IMR-90 (cell line): Measurements from ENCODE around the gene CETN3. TPM values are rescaled to one million over a fixed set of nuclear protein-coding genes. Genes with fewer than 3 reads are reported as not detected.

Source experiments
- ATAC-seq: fragments of 200-7000 bp; cut with Tn5 transposase; 2 replicates; pipeline ENCODE4 v1.9.1; 2020; ENCODE audit warnings: low read depth, mild to moderate bottlenecking, moderate library complexity
- BruUV-seq: library from RNA; stranded (reverse); fragments of 400-500 nt; replicated peaks from 2 replicates; lab custom pipeline; 2021; lab: Mats Ljungman, UMichigan
- CTCF ChIA-PET: fragments of 300-600 bp; formaldehyde crosslinking; extraction: SDS; loops from one replicate; lab custom pipeline; 2021; ENCODE audit warnings: antibody characterized with exemption; lab: Yijun Ruan, JAX
- POLR2A ChIA-PET: fragments of 300-600 bp; sonication (Branson Sonifier 250); formaldehyde crosslinking; loops from one replicate; lab custom pipeline; 2022; ENCODE audit warnings: antibody characterized with exemption; ENCODE audit not compliant: unreplicated experiment; lab: Charles Lee
- DNase-seq: peaks from one replicate; pipeline ENCODE4 v3.0.0; 2013
- H2AFZ ChIP-seq: replicated peaks from 2 replicates; pipeline ENCODE3; 2013; ENCODE audit warnings: low read length, mild to moderate bottlenecking; ENCODE audit not compliant: poor library complexity
- H2AK5ac ChIP-seq: 2 replicates; pipeline ENCODE4 v1.6.1; 2013; ENCODE audit warnings: low read depth, low read length, inconsistent platforms
- H2AK9ac ChIP-seq: replicated peaks from 2 replicates; pipeline ENCODE3; 2013; ENCODE audit warnings: mild to moderate bottlenecking, low read depth, low read length, moderate library complexity; ENCODE audit not compliant: poor library complexity
- H2BK120ac ChIP-seq: 2 replicates; pipeline ENCODE4 v1.6.1; 2013; ENCODE audit warnings: low read depth, low read length, inconsistent platforms
- H2BK15ac ChIP-seq: 3 replicates; pipeline ENCODE4 v1.6.1; 2013; ENCODE audit warnings: low read depth, low read length, inconsistent platforms
- H2BK20ac ChIP-seq: 2 replicates; pipeline ENCODE4 v1.6.1; 2013; ENCODE audit warnings: low read depth, mild to moderate bottlenecking, inconsistent platforms, low read length, moderate library complexity
- H2BK5ac ChIP-seq: 2 replicates; pipeline ENCODE4 v1.6.1; 2013; ENCODE audit warnings: mild to moderate bottlenecking, low read depth, low read length, inconsistent platforms; ENCODE audit not compliant: poor library complexity, severe bottlenecking
- H3K14ac ChIP-seq: replicated peaks from 2 replicates; pipeline ENCODE4 v1.6.1; 2013; ENCODE audit warnings: low read depth, low read length, inconsistent platforms
- H3K18ac ChIP-seq: 2 replicates; pipeline ENCODE4 v1.6.1; 2013; ENCODE audit warnings: low read depth, low read length, control low read depth
- H3K23ac ChIP-seq: 2 replicates; pipeline ENCODE4 v1.6.1; 2013; ENCODE audit warnings: low read depth, low read length, inconsistent platforms
- H3K27ac ChIP-seq: 2 replicates; pipeline ENCODE4 v1.5.1; 2013; ENCODE audit warnings: mild to moderate bottlenecking, control low read depth, low read length; ENCODE audit not compliant: insufficient read depth
- H3K27me3 ChIP-seq: 2 replicates; pipeline ENCODE4 v1.6.1; 2013; ENCODE audit warnings: low read length; ENCODE audit not compliant: control insufficient read depth, insufficient read depth
- H3K36me3 ChIP-seq: 2 replicates; pipeline ENCODE4 v1.6.1; 2013; ENCODE audit warnings: low read length, mixed read lengths; ENCODE audit not compliant: control insufficient read depth, insufficient read depth
- H3K4ac ChIP-seq: 2 replicates; pipeline ENCODE4 v1.6.1; 2013; ENCODE audit warnings: low read depth, low read length, inconsistent platforms
- H3K4me1 ChIP-seq: 2 replicates; pipeline ENCODE4 v1.6.1; 2013; ENCODE audit warnings: low read length, mixed read lengths; ENCODE audit not compliant: control insufficient read depth, insufficient read depth
- H3K4me2 ChIP-seq: 2 replicates; pipeline ENCODE4 v1.6.1; 2013; ENCODE audit warnings: low read depth, mild to moderate bottlenecking, control low read depth, low read length, moderate library complexity
- H3K4me3 ChIP-seq: 2 replicates; pipeline ENCODE4 v1.5.1; 2013; ENCODE audit warnings: low read depth, mild to moderate bottlenecking, control low read depth, low read length, moderate library complexity; ENCODE audit not compliant: insufficient read depth
- H3K56ac ChIP-seq: 2 replicates; pipeline ENCODE4 v1.6.1; 2013; ENCODE audit warnings: low read length, inconsistent platforms; ENCODE audit not compliant: insufficient read depth; ENCODE audit errors: extremely low read depth
- H3K79me1 ChIP-seq, 2 experiments: 2 replicates each; pipeline ENCODE4 v1.6.1; 2013; ENCODE audit warnings: low read length in 2 of 2, inconsistent platforms in 1 of 2, low read depth in 1 of 2
- H3K9ac ChIP-seq: 2 replicates; pipeline ENCODE4 v1.6.1; 2013; ENCODE audit warnings: low read depth, low read length, control low read depth
- H3K9me1 ChIP-seq: 2 replicates; pipeline ENCODE4 v1.6.1; 2013; ENCODE audit warnings: low read length, inconsistent platforms; ENCODE audit not compliant: insufficient read depth
- H3K9me3 ChIP-seq: 2 replicates; pipeline ENCODE4 v1.6.1; 2013; ENCODE audit warnings: low read length; ENCODE audit not compliant: control insufficient read depth, insufficient read depth
- H4K20me1 ChIP-seq: 2 replicates; pipeline ENCODE4 v1.6.1; 2013; ENCODE audit warnings: low read length, inconsistent platforms; ENCODE audit not compliant: insufficient read depth
- H4K5ac ChIP-seq: 2 replicates; pipeline ENCODE4 v1.6.1; 2013; ENCODE audit warnings: mild to moderate bottlenecking, low read depth, low read length, control low read depth
- H4K8ac ChIP-seq, 2 experiments: 2 replicates each; pipeline ENCODE4 v1.6.1; 2013; ENCODE audit warnings: low read depth in 2 of 2, low read length in 2 of 2, control low read depth in 1 of 2, inconsistent platforms in 1 of 2
- H4K91ac ChIP-seq: 2 replicates; pipeline ENCODE4 v1.6.1; 2013; ENCODE audit warnings: low read depth, low read length, inconsistent platforms; ENCODE audit not compliant: insufficient read depth
- FOS ChIP-seq: fragments of 150-350 bp; IDR thresholded peaks from 2 replicates; pipeline ENCODE4 v1.6.1; 2016; ENCODE audit warnings: low read depth, low read length
- MAFK ChIP-seq: IDR thresholded peaks from 2 replicates; pipeline ENCODE4 v1.6.1; 2012; ENCODE audit warnings: low read depth, low read length, improper control_type of control experiment
- MAZ ChIP-seq: IDR thresholded peaks from 2 replicates; pipeline ENCODE4 v1.6.1; 2012; ENCODE audit warnings: low read depth, mild to moderate bottlenecking, low read length, improper control_type of control experiment, moderate library complexity, borderline replicate concordance
- POLR2A ChIP-seq: IDR thresholded peaks from 2 replicates; pipeline ENCODE4 v1.6.1; 2012; ENCODE audit warnings: mild to moderate bottlenecking, low read depth, low read length
- RAD21 ChIP-seq: IDR thresholded peaks from 2 replicates; pipeline ENCODE4 v1.6.1; 2012; ENCODE audit warnings: low read length, improper control_type of control experiment
- RCOR1 ChIP-seq: IDR thresholded peaks from 2 replicates; pipeline ENCODE4 v1.6.1; 2012; ENCODE audit warnings: mild to moderate bottlenecking, low read length, improper control_type of control experiment; ENCODE audit not compliant: insufficient replicate concordance
- RFX5 ChIP-seq: IDR thresholded peaks from 2 replicates; pipeline ENCODE4 v1.8.0; 2012; ENCODE audit warnings: low read depth, mild to moderate bottlenecking, low read length, moderate library complexity
- WGBS, 2 experiments: methylation state at CpG; one replicate each; pipeline versions ENCODE4 v1.1.5 to v1.1.7; 2013; ENCODE audit warnings: missing lambda C conversion rate in 2 of 2; ENCODE audit not compliant: insufficient read length in 1 of 2; ENCODE audit errors: extremely low coverage in 2 of 2; 5-methylcytosine and 5-hydroxymethylcytosine counted together
- dilution Hi-C: fragments of 300-500 bp; cut with HindIII; formaldehyde crosslinking; loops from one replicate; pipeline ENCODE4 v1.14.3; 2018; ENCODE audit warnings: low sequenced_read_pairs; ENCODE audit not compliant: unreplicated experiment
- in situ Hi-C: fragments of 300-500 bp; cut with MboI; formaldehyde crosslinking; loops from 3 replicates; pipeline ENCODE4 v1.14.3; 2019; ENCODE audit warnings: low sequenced_read_pairs, inconsistent platforms, mixed read lengths
- intact Hi-C: fragments of 100-400 bp; cut with micrococcal nuclease; formaldehyde crosslinking; loops from 2 replicates; pipeline ENCODE4 v1.10.0; 2022
- polyA plus RNA-seq, 3 experiments: library from polyadenylated mRNA; depleted of rRNA; stranded (reverse); fragments of >200 nt; gene quantifications; 2 replicates each; pipeline ENCODE4 v1.2.3, GENCODE V29; 2012; ENCODE audit warnings: low replicate concordance in 1 of 3
- total RNA-seq: library from RNA; depleted of rRNA; stranded (reverse); fragments of >200 nt; gene quantifications from 2 replicates; pipeline ENCODE4 v1.2.3, GENCODE V29; 2012
- TF ChIP-seq, protein P1 (sequence below): conservative IDR thresholded peaks from 2 replicates; pipeline ENCODE4 v1.5.1; 2012; ENCODE audit warnings: mild to moderate bottlenecking, low read depth, low read length, improper control_type of control experiment

CETN3 gene
- total and polyA plus RNA-seq, 2 of the 4 experiments (the other 2 are of a cell fraction) = 1.1 to 6.5 TPM

DNA sequence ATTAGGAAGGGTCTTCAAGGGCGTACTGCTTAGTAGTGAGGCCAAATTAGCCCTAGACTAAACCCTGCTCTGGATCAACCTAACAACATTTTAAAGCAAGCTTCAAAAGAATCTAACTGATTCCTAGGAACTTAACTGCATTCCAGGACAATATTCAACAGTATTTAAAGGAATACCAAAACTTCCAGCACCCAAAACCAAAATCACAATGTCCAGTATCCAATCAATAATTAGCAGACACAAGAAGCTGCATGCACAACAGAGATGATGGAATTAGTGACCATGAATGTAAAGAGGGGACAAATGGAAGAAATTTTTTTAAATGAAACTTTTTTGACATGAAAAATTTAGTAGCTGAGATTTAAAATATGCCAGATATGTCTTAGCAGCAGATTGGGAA, 53.9 kb downstream of the CETN3 start:
- intact Hi-C loops = no loop called here
- Histone ChIP-seq H3K4me3 (no peak overlapping the region), H2AK9ac (no peak overlapping the region), H2AFZ (no peak overlapping the region), H3K4ac (no peak overlapping the region), H3K4me2 (no peak overlapping the region), H2BK5ac (no peak overlapping the region), H3K9me1 (no peaks in the 10 kb centered on the region), H4K20me1 (no peaks in the 10 kb centered on the region), H4K8ac (no peak overlapping the region), H3K9ac (no peak overlapping the region), H2AK5ac (no peak overlapping the region), H3K27me3 (no peaks in the 10 kb centered on the region), H3K56ac (no peak overlapping the region), H2BK20ac (no peak overlapping the region), H4K91ac (no peak overlapping the region), H3K23ac (no peak overlapping the region), H3K27ac (no peak overlapping the region), H3K14ac (no peak overlapping the region), H3K18ac (no peak overlapping the region), H3K4me1 (no peaks in the 10 kb centered on the region), H3K9me3 (no peaks in the 10 kb centered on the region), H3K79me1 (no peaks in the 10 kb centered on the region), H2BK120ac (no peak overlapping the region), H4K5ac (no peak overlapping the region), H3K36me3 (no peaks in the 10 kb centered on the region), H2BK15ac (no peak overlapping the region)
- WGBS, 2 experiments = no CpG with 5 or more reads among the region's 1 CpG
- dilution Hi-C loops = no loop called here
- no peak for TF ChIP-seq POLR2A
- TF ChIP-seq, protein P1, sequence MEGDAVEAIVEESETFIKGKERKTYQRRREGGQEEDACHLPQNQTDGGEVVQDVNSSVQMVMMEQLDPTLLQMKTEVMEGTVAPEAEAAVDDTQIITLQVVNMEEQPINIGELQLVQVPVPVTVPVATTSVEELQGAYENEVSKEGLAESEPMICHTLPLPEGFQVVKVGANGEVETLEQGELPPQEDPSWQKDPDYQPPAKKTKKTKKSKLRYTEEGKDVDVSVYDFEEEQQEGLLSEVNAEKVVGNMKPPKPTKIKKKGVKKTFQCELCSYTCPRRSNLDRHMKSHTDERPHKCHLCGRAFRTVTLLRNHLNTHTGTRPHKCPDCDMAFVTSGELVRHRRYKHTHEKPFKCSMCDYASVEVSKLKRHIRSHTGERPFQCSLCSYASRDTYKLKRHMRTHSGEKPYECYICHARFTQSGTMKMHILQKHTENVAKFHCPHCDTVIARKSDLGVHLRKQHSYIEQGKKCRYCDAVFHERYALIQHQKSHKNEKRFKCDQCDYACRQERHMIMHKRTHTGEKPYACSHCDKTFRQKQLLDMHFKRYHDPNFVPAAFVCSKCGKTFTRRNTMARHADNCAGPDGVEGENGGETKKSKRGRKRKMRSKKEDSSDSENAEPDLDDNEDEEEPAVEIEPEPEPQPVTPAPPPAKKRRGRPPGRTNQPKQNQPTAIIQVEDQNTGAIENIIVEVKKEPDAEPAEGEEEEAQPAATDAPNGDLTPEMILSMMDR = no peak
- no peak for TF ChIP-seq RAD21
- no peak for TF ChIP-seq MAZ
- TF ChIP-seq RFX5 = no peak
- no peak for TF ChIP-seq MAFK
- no peak for TF ChIP-seq RCOR1
- no peak for TF ChIP-seq FOS
- in situ Hi-C loops = no loop called here
- no peak for ATAC-seq
- DNase-seq = no peak
- ChIA-PET POLR2A (no interaction called here), CTCF (no interaction called here)
- no TSS peak for BruUV-seq
